HG03064 (cell line): ENCODE results near the gene C7orf57.

Experiments used
- ATAC-seq: cut with Tn5 transposase; IDR thresholded peaks from one replicate; pipeline ENCODE4 v1.9.1; 2021; ENCODE audit warnings: low read depth; ENCODE audit not compliant: unreplicated experiment

Gene C7orf57

DNA sequence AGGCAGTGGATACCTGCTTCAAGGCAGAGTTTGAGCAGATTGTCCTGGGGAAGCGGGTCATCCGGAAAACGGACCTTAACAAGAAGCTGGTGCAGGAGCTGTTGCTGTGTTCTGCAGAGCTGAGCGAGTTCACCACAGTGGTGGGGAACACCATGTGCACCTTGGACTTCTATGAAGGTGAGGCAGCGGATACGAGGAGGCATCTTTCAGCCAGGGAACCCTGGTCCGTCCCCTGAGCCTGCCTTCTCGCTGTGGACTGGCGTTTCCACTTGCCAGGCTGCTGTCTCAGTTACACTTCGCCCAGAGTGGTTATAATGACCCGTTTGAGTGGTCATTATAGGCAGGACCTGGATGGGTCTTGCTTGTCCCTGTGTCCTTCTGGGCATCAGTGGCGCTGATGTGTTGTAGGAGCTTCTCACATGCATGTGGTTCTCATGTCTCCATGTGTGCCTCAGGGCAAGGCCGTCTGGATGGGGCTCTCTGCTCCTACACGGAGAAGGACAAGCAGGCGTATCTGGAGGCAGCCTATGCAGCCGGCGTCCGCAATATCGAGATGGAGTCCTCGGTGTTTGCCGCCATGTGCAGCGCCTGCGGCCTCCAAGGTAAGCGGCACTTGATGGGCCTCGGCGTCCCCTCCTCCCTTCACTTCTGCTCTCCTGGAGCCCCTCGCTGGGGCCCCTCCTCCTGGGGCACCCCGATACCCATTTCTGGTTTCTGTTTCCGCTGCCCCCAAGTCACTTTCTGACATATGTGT lies 71.7 kb downstream of the C7orf57 start:
- ATAC-seq: no peak

DNA sequence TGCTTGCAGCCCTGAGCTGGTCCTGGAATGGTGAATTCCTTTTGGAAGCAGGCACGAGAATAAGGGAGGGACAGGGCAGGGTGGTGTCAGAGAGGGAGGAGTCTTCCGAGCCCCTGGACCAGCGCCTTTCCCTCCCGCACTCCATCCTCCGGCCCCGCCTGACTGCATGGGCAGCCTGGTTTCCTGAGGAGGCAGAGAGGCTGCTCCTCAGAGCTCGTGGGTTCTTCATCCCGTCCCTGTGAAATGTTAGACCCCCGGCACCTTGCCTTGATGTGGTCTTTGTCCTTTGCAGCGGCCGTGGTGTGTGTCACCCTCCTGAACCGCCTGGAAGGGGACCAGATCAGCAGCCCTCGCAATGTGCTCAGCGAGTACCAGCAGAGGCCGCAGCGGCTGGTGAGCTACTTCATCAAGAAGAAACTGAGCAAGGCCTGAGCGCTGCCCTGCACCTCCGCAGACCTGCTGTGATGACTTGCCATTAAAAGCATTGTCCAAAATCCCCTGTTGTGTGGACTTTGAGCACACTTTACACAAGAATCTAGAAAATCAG lies 72.7 kb downstream of the C7orf57 start:
- ATAC-seq: no peak

DNA sequence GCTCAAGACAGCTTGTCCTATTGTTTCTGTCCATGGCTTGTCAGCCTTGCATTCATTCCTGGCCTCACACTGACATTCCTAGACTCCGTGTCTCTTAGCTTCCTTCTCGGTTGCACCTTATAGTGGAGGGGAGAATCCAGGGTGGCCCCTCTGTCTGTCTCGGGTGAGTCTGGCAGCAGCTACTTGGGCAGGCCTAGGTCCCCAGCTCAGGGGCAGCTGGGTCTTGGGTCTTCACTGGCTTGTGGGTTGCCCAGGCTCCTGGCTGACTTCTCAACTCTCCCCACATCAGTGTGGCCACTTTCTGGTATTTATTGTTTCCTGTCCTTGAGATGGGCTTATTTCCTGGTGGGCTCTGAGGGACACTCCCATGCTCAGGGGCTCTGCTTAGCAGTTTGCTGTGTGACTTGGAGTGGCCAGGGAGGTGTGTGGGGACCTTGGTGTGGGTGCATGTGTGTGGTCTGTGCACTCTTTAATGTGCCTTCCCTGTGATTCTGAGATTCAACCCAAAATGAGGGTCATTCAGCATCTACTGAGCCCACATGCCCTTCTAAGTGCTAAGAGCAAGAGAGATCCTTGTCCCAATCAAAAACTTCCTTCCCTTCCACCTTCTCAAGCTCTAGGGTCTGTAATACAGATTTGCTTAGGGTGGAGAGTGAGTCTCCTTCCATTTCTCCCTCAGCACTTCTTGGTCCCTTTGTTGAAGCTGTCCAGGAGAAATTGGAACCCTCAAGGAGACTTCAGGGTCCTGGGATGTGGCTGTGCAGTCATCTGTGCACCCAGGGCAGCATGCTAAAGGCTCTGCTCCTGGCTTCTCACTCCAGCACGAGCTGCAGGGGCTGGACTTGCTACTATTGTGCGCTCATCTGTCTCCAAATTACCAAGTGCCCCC lies 73.9 kb downstream of the C7orf57 start:
- no peak for ATAC-seq

- peak; percentile 80 for ATAC-seq
Measured at GRCh38 chr7:48109848-48110663, 74.7 kb downstream of the C7orf57 start.

GRCh38 chr7:48110868-48111267 lies 75.5 kb downstream of the C7orf57 start:
- ATAC-seq: no peak
